Neuronal stem cell (in vitro differentiated cells): ENCODE measurements around the gene KRT79.

Source experiments
- DNase-seq: peaks from one replicate; pipeline ENCODE4 v3.0.0-alpha.2; 2013; ENCODE audit warnings: low spot score
- H2AFZ ChIP-seq: one replicate; pipeline ENCODE4 v1.6.1; 2013; ENCODE audit warnings: mild to moderate bottlenecking, low read length, inconsistent platforms
- H2AK5ac ChIP-seq: 2 replicates; pipeline ENCODE4 v1.6.1; 2013; ENCODE audit warnings: low read depth, mild to moderate bottlenecking, inconsistent platforms, low read length, moderate library complexity, mixed read lengths
- H2BK120ac ChIP-seq: 2 replicates; pipeline ENCODE4 v1.6.1; 2013; ENCODE audit warnings: low read depth, mild to moderate bottlenecking, inconsistent platforms, low read length, moderate library complexity, mixed read lengths
- H2BK12ac ChIP-seq: one replicate; pipeline ENCODE4 v1.6.1; 2013; ENCODE audit warnings: low read length, inconsistent platforms
- H2BK15ac ChIP-seq: 2 replicates; pipeline ENCODE4 v1.6.1; 2013; ENCODE audit warnings: mild to moderate bottlenecking, low read length, inconsistent platforms, mixed read lengths
- H2BK5ac ChIP-seq: one replicate; pipeline ENCODE4 v1.6.1; 2013; ENCODE audit warnings: inconsistent platforms, mild to moderate bottlenecking, low read length, moderate library complexity
- H3K14ac ChIP-seq: one replicate; pipeline ENCODE4 v1.6.1; 2013; ENCODE audit warnings: low read length, inconsistent platforms
- H3K18ac ChIP-seq: 2 replicates; pipeline ENCODE4 v1.6.1; 2013; ENCODE audit warnings: low read length, inconsistent platforms
- H3K23ac ChIP-seq: 2 replicates; pipeline ENCODE4 v1.6.1; 2013; ENCODE audit warnings: low read depth, mild to moderate bottlenecking, mixed read lengths, low read length, inconsistent platforms; ENCODE audit not compliant: poor library complexity
- H3K27ac ChIP-seq: replicated peaks from 3 replicates; pipeline ENCODE4 v1.5.1; 2013; ENCODE audit warnings: low read length, inconsistent platforms
- H3K27me3 ChIP-seq, 3 experiments: 2 replicates each; pipeline ENCODE4 v1.6.1; 2013; ENCODE audit warnings: low read length in 3 of 3, mild to moderate bottlenecking in 2 of 3, inconsistent platforms in 1 of 3, low read depth in 1 of 3, mixed read lengths in 1 of 3, moderate library complexity in 1 of 3; ENCODE audit not compliant: control insufficient read depth in 3 of 3, insufficient read depth in 3 of 3
- H3K36me3 ChIP-seq, 2 donors: replicated peaks in 1 of 2; 2 replicates each; pipeline ENCODE4 v1.6.1; 2013; ENCODE audit warnings: low read length in 2 of 2; ENCODE audit not compliant: control insufficient read depth in 2 of 2, insufficient read depth in 2 of 2
- H3K4ac ChIP-seq: 2 replicates; pipeline ENCODE4 v1.6.1; 2013; ENCODE audit warnings: inconsistent platforms, mild to moderate bottlenecking, low read length, moderate library complexity
- H3K4me1 ChIP-seq, 2 donors: 1 replicate in 1 of 2; 2 replicates in 1 of 2; pipeline ENCODE4 v1.6.1; 2013; ENCODE audit warnings: low read length in 2 of 2, low read depth in 1 of 2; ENCODE audit not compliant: control insufficient read depth in 2 of 2, insufficient read depth in 1 of 2
- H3K4me2 ChIP-seq: one replicate; pipeline ENCODE4 v1.6.1; 2013; ENCODE audit warnings: mild to moderate bottlenecking, low read length, inconsistent platforms; ENCODE audit not compliant: insufficient read depth, poor library complexity, severe bottlenecking
- H3K4me3 ChIP-seq, 2 donors: 2 replicates each; pipeline ENCODE4 v1.5.1; 2013; ENCODE audit warnings: low read length in 2 of 2, mild to moderate bottlenecking in 2 of 2, inconsistent platforms in 1 of 2, moderate library complexity in 1 of 2
- H3K79me1 ChIP-seq: one replicate; pipeline ENCODE4 v1.6.1; 2013; ENCODE audit warnings: low read depth, mild to moderate bottlenecking, inconsistent platforms, low read length, moderate library complexity
- H3K9ac ChIP-seq: one replicate; pipeline ENCODE4 v1.6.1; 2013; ENCODE audit warnings: mild to moderate bottlenecking, low read depth, low read length, inconsistent platforms; ENCODE audit not compliant: poor library complexity
- H3K9me3 ChIP-seq, 2 donors: replicated peaks in 1 of 2; 2 replicates each; pipeline versions ENCODE3 to v1.6.1; 2013; ENCODE audit warnings: low read length in 2 of 2, mild to moderate bottlenecking in 2 of 2, inconsistent platforms in 1 of 2, low read depth in 1 of 2, mixed read lengths in 1 of 2, moderate library complexity in 1 of 2; ENCODE audit not compliant: control insufficient read depth in 2 of 2, insufficient read depth in 1 of 2
- H4K8ac ChIP-seq: one replicate; pipeline ENCODE4 v1.6.1; 2013; ENCODE audit warnings: low read depth, mild to moderate bottlenecking, inconsistent platforms, low read length, moderate library complexity
- H4K91ac ChIP-seq: one replicate; pipeline ENCODE4 v1.6.1; 2013; ENCODE audit warnings: low read length, low read depth, mild to moderate bottlenecking, inconsistent platforms; ENCODE audit not compliant: poor library complexity
- WGBS, 2 donors: extraction: QIAGEN DNeasy Blood & Tissue Kit; methylation state at CpG; one replicate each; pipeline ENCODE4 v1.1.7; 2013; ENCODE audit warnings: missing lambda C conversion rate in 2 of 2, mixed read lengths in 1 of 2; ENCODE audit not compliant: insufficient read length in 2 of 2, insufficient replicate concordance in 1 of 2; ENCODE audit errors: extremely low coverage in 2 of 2; 5-methylcytosine and 5-hydroxymethylcytosine counted together

Gene KRT79

GRCh38 chr12:52872644-52873389 lies 38.7 kb upstream of the KRT79 start:
- Histone ChIP-seq H3K79me1 (no peaks in the 10 kb centered on the region), H2AFZ (no peak overlapping the region), H3K9me3 (no peaks in the 10 kb centered on the region), H3K4me2 (no peak overlapping the region), H3K4ac (no peak overlapping the region), H3K14ac (no peak overlapping the region), H3K4me1 (peaks cover 0 to 12% of the 10 kb centered on the region in 2 donors), H2BK5ac (no peak overlapping the region), H3K9ac (no peak overlapping the region), H3K18ac (no peak overlapping the region), H3K27ac (no peak overlapping the region), H3K4me3 (no peak overlapping the region), H2BK12ac (no peak overlapping the region), H2BK120ac (no peak overlapping the region), H3K23ac (peak overlapping the region; percentile 57), H2BK15ac (no peak overlapping the region), H4K91ac (no peak overlapping the region), H3K27me3 (peaks cover 0 to 55% (median 10%) of the 10 kb centered on the region in 3 experiments), H4K8ac (no peak overlapping the region), H3K36me3 (no peaks in the 10 kb centered on the region), H2AK5ac (peak overlapping the region; percentile 41)
- no peak for DNase-seq
- WGBS, 2 donors, result no CpG with 5 or more reads among the region's 13 CpGs

GRCh38 chr12:52871291-52872039 lies 37.4 kb upstream of the KRT79 start:
- no peaks in the 10 kb centered on the region for H3K79me1 ChIP-seq
- no peak overlapping the region for H3K23ac ChIP-seq
- H3K14ac ChIP-seq, result no peak overlapping the region
- peaks cover 0 to 14% of the 10 kb centered on the region in 2 donors for H3K4me1 ChIP-seq
- no peak overlapping the region for H3K9ac ChIP-seq
- no peak overlapping the region for H4K8ac ChIP-seq
- no peak overlapping the region for H3K4me2 ChIP-seq
- no peaks in the 10 kb centered on the region for H3K9me3 ChIP-seq
- H2BK15ac ChIP-seq, result no peak overlapping the region
- H4K91ac ChIP-seq, result no peak overlapping the region
- WGBS, 2 donors, result no CpG with 5 or more reads among the region's 9 CpGs
- no peak overlapping the region for H2AK5ac ChIP-seq
- no peak overlapping the region for H3K27ac ChIP-seq
- H3K36me3 ChIP-seq, result no peaks in the 10 kb centered on the region
- H3K27me3 ChIP-seq, result peaks cover 0 to 46% (median 10%) of the 10 kb centered on the region in 3 experiments
- no peak overlapping the region for H2BK5ac ChIP-seq
- H2AFZ ChIP-seq, result no peak overlapping the region
- H2BK120ac ChIP-seq, result no peak overlapping the region
- no peak overlapping the region for H3K18ac ChIP-seq
- DNase-seq, result no peak
- no peak overlapping the region for H3K4me3 ChIP-seq
- H3K4ac ChIP-seq, result no peak overlapping the region
- peak overlapping the region; percentile 50 for H2BK12ac ChIP-seq

GRCh38 chr12:52870361-52871290 lies 36.5 kb upstream of the KRT79 start:
- H3K14ac ChIP-seq, result no peak overlapping the region
- H3K23ac ChIP-seq, result peak overlapping the region; percentile 25
- peaks cover 0 to 38% (median 10%) of the 10 kb centered on the region in 3 experiments for H3K27me3 ChIP-seq
- no CpG with 5 or more reads among the region's 14 CpGs for WGBS, 2 donors
- H3K9ac ChIP-seq, result no peak overlapping the region
- no peak overlapping the region for H4K91ac ChIP-seq
- peak overlapping the region; percentile 10 for H2BK5ac ChIP-seq
- no peak overlapping the region for H3K27ac ChIP-seq
- H2BK12ac ChIP-seq, result peak overlapping the region; percentile 50
- H3K9me3 ChIP-seq, result no peaks in the 10 kb centered on the region
- peaks cover 0 to 14% of the 10 kb centered on the region in 2 donors for H3K4me1 ChIP-seq
- H2BK15ac ChIP-seq, result no peak overlapping the region
- H3K79me1 ChIP-seq, result no peaks in the 10 kb centered on the region
- H3K4ac ChIP-seq, result no peak overlapping the region
- no peaks in the 10 kb centered on the region for H3K36me3 ChIP-seq
- DNase-seq, result peak; percentile 69
- no peak overlapping the region for H4K8ac ChIP-seq
- H2AK5ac ChIP-seq, result no peak overlapping the region
- H2AFZ ChIP-seq, result no peak overlapping the region
- peak overlapping the region; percentile 80 for H3K18ac ChIP-seq
- no peak overlapping the region for H3K4me3 ChIP-seq
- no peak overlapping the region for H2BK120ac ChIP-seq
- no peak overlapping the region for H3K4me2 ChIP-seq
